H1 (cell line): ENCODE measurements around the gene SAA1.
"Not testable (repeated sequence)": the region's sequence is repeated elsewhere in the genome, so short reads cannot be mapped to it uniquely, and the experiment has no call there.

Experiments used
- BACH1 ChIP-seq: IDR thresholded peaks from 2 replicates; pipeline ENCODE4 v1.6.1; 2012; ENCODE audit warnings: low read length, improper control_type of control experiment
- BRCA1 ChIP-seq: IDR thresholded peaks from 2 replicates; pipeline ENCODE4 v1.6.1; 2012; ENCODE audit warnings: low read depth, low read length, improper control_type of control experiment
- CTCF ChIP-seq, 3 experiments: IDR thresholded peaks; 1 replicate in 2 of 3; 2 replicates in 1 of 3; pipeline versions ENCODE4 v1.5.1 to v1.6.1; 2011; ENCODE audit warnings: low read length in 3 of 3, mild to moderate bottlenecking in 3 of 3, inconsistent platforms in 2 of 3, low read depth in 1 of 3, moderate library complexity in 1 of 3; ENCODE audit not compliant: insufficient read depth in 1 of 3; ENCODE audit errors: control extremely low read depth in 1 of 3
- EGR1 ChIP-seq: IDR thresholded peaks from 2 replicates; pipeline ENCODE4 v1.6.1; 2011; ENCODE audit warnings: low read depth, low read length, borderline replicate concordance
- MAFK ChIP-seq: IDR thresholded peaks from 2 replicates; pipeline ENCODE4 v1.6.1; 2012; ENCODE audit warnings: low read depth, mild to moderate bottlenecking, improper control_type of control experiment, low read length
- NRF1 ChIP-seq: IDR thresholded peaks from 2 replicates; pipeline ENCODE4 v1.6.1; 2011; ENCODE audit warnings: mild to moderate bottlenecking, low read depth, low read length, improper control_type of control experiment
- POLR2A ChIP-seq, 2 experiments: IDR thresholded peaks; 1 replicate in 1 of 2; 2 replicates in 1 of 2; pipeline ENCODE4 v1.6.1; 2011; ENCODE audit warnings: low read depth in 2 of 2, low read length in 2 of 2, mild to moderate bottlenecking in 2 of 2; ENCODE audit errors: control extremely low read depth in 1 of 2
- POLR2AphosphoS5 ChIP-seq: IDR thresholded peaks from 2 replicates; pipeline ENCODE4 v1.6.1; 2011; ENCODE audit warnings: low read depth, low read length
- RAD21 ChIP-seq, 2 experiments: IDR thresholded peaks in 1 of 2; conservative IDR thresholded peaks in 1 of 2; 2 replicates each; pipeline ENCODE4 v1.6.1; 2011; ENCODE audit warnings: low read depth in 2 of 2, low read length in 2 of 2, improper control_type of control experiment in 1 of 2, inconsistent platforms in 1 of 2, mild to moderate bottlenecking in 1 of 2, moderate library complexity in 1 of 2
- YY1 ChIP-seq: IDR thresholded peaks from 2 replicates; pipeline ENCODE4 v1.6.1; 2011; ENCODE audit warnings: low read depth, mild to moderate bottlenecking, low read length
- TF ChIP-seq, protein P1 (sequence below): IDR thresholded peaks from 2 replicates; pipeline ENCODE4 v1.6.1; 2012; ENCODE audit warnings: inconsistent platforms

GRCh38 chr11:18262681-18263350 lies 3.2 kb upstream of the SAA1 start:
- TF ChIP-seq CTCF (IDR thresholded peaks at IDR 0.05; ENCODE audit: control extremely low read depth in 1 of 3, insufficient read depth in 1 of 3, low read depth in 1 of 3, low read length in 3 of 3); MAFK; POLR2A (IDR thresholded peaks at IDR 0.05; ENCODE audit: control extremely low read depth in 1 of 2, low read depth in 2 of 2, low read length in 2 of 2); YY1; EGR1; RAD21 (IDR thresholded peaks at IDR 0.05 in 1 of 2, conservative IDR thresholded peaks at IDR 0.05 in 1 of 2; ENCODE audit: low read depth in 2 of 2, low read length in 2 of 2); BACH1; POLR2AphosphoS5; BRCA1; NRF1: not testable (repeated sequence)
- TF ChIP-seq, protein P1, sequence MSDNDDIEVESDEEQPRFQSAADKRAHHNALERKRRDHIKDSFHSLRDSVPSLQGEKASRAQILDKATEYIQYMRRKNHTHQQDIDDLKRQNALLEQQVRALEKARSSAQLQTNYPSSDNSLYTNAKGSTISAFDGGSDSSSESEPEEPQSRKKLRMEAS, result not testable (repeated sequence)
